Fibroblast of peridontal ligament (primary cell): ENCODE data around the gene TMEM150A.
"Not testable (repeated sequence)": the region's sequence is repeated elsewhere in the genome, so short reads cannot be mapped to it uniquely, and the experiment has no call there.

Experiments
- DNase-seq: peaks from one replicate; pipeline ENCODE4 v3.0.0-alpha.2; 2010; ENCODE audit errors: extremely low read depth

TMEM150A gene

GRCh38 chr2:85564144-85564563, 38.3 kb downstream of the TMEM150A start:
- DNase-seq, result no peak

DNA sequence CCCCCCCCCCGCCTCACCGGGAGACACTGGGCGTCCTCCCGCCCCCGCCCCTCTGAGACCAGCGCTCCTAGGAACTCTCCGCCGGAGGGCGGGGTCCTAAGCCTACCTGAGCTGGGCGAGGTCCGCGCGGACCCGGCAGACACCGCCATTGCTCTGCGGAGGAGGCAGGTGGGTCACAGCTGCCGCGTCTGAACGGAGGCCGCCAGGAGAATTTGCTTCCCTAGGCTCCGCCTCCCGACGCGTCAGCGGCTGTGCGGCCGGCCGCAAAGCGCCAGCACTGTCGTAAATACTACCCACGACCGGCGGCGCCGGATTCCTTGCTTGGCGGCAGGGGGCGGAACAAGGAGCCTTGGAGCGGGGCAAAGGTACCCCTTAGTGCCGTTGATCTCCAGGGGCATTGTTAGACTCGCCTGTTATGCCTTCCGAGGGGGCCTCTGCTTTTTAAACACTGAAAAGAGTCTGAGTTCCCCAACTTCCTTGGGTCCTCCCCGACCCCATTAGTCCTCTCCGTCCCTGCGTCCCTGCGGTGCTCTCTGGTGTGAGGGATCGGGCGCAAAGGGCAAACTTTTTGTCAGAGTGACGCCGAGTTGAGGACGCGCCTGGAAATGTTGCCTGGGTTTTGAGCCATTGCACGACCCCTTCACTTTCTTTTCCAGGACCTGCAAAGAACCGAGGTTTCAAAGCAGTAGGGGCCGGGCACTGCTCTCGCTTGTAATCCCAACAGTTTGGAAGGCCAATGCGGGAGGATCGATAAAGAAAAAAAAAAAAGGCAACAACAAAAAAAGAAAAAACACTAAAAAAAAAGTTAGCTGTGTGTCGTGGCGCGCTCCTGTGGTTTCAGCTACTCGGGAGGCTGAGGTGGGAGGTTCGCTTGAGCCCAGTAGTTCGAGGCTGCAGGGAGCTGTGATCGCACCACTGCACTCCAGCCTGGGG, 41.0 kb downstream of the TMEM150A start, which contains the start of gene GGCX:
GGCX (minus strand) TSS at position 214 of the 933 bp plus-strand sequence; CDS start at position 149, 65 bp downstream.
- DNase-seq, result peak; percentile 87

- no peak for DNase-seq
Observed at GRCh38 chr2:85560812-85561279, 41.7 kb downstream of the TMEM150A start.

DNA sequence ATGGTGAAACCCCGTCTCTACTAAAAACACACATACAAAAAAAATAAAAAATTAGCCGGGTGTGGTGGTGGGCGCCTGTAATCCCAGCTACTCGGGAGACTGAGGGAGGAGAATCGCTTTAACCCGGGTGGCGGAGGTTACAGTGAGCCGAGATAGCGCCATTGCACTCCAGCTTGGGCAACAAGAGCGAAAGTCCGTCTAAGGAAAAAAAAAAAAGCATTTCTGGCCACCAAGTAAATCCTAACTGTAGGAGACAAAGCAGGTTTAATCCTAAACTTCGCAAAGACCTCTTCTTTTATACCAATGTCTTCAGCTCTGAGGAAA, 42.1 kb downstream of the TMEM150A start:
- DNase-seq, result not testable (repeated sequence)

GRCh38 chr2:85558160-85558559, 44.3 kb downstream of the TMEM150A start:
- DNase-seq, result no peak

DNA sequence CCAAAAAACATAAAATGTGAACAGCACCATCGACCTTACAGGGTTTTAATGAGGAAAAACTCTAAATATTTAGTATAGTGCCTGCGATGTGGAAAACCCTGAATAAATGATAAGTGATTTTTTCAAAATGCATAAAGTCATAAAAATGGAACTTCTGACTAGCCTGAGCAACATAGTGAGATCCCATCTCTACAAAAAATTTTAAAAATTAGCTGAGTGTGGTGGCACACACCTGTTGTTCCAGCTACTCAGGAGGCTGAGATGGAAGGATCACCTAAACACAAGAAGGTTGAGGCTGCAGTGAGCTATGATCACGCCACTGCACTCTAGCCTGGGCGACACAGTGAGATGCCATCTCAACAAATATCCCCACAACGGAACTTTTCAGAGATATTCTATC, 45.4 kb downstream of the TMEM150A start:
- DNase-seq, result no peak

DNA sequence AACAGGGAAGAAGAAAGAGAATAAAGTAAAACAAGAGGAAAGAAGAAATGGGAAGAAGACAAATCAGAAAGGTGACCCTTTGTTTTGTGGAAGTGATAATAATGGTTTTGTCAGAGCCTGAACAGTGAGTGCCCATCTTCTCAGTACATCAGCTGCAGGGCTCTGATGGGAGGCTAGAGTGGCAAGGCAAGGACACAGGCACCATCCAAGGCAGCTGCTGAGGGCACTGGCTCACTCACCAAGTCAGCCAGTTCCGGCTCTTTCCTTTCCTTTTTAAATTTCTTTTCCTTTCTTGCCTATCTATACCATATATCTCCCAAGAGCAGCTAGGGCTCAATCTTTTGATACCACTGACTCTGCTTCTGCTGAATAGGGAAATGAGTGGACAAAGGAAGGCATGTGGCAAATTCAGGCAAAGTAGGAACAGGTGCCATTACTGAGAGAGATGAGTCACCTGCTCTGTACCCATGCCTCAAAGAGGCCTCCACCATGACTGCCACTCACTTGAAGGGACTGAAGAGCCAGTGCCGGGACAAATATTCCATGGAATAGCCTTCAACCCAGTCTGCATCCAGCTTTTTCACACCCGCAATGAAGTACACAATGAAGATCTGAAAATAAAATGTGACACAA, 47.4 kb downstream of the TMEM150A start:
- DNase-seq, result no peak

DNA sequence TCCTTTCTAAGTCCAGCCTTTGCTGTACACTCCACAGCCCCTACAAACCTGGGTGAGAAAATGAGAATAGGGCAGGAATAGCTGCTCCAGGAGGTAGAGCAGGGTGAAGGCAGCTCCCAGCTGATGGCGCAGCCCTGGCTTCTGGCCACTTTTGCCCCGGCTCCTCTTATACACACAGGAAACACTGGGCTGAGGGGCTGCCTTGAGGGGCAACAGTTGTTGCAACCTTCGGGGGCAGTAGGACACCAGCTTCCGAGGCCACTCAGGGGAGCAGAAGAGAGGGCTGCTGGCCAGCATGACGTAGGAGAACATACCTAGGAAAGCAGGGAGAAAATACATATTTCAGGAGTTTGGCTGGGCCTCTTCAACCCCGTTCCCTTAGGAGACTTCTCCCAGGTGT, 49.3 kb downstream of the TMEM150A start:
- DNase-seq, result no peak

GRCh38 chr2:85551698-85552678, 50.5 kb downstream of the TMEM150A start:
- peak; percentile 81 for DNase-seq

- DNase-seq, result no peak
Observed at GRCh38 chr2:85550486-85550885, 52.0 kb downstream of the TMEM150A start.

- peak; percentile 92 for DNase-seq
Observed at GRCh38 chr2:85549826-85550225, 52.7 kb downstream of the TMEM150A start.

- DNase-seq, result peak; percentile 5
Observed at GRCh38 chr2:85549095-85549494, 53.4 kb downstream of the TMEM150A start.

DNA sequence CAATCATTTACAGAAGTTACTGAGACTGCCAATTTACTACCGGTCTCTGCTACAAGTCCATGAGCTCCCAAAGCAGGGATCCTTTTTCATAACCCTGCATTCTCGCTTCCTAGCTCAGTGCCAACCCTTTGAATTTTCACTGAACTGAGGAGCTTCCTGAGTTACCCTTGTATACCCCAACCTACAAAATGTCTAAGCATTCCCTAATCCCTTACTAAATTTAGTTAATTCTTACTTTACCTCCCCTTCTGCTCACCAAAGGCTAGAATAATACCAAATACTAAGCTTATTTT, 53.9 kb downstream of the TMEM150A start:
- DNase-seq, result no peak
